ENCODE results near the gene HDAC4. TPM values are rescaled to one million over a fixed set of nuclear protein-coding genes. Genes with fewer than 3 reads are reported as not detected.
A peak's percentile ranks its signal among the peaks of the same experiment; 100 is the strongest.

Gene HDAC4
- total and polyA plus RNA-seq, 3 donors from 2014 or later, result 29.0 to 67.5 (median 58.7) TPM

DNA sequence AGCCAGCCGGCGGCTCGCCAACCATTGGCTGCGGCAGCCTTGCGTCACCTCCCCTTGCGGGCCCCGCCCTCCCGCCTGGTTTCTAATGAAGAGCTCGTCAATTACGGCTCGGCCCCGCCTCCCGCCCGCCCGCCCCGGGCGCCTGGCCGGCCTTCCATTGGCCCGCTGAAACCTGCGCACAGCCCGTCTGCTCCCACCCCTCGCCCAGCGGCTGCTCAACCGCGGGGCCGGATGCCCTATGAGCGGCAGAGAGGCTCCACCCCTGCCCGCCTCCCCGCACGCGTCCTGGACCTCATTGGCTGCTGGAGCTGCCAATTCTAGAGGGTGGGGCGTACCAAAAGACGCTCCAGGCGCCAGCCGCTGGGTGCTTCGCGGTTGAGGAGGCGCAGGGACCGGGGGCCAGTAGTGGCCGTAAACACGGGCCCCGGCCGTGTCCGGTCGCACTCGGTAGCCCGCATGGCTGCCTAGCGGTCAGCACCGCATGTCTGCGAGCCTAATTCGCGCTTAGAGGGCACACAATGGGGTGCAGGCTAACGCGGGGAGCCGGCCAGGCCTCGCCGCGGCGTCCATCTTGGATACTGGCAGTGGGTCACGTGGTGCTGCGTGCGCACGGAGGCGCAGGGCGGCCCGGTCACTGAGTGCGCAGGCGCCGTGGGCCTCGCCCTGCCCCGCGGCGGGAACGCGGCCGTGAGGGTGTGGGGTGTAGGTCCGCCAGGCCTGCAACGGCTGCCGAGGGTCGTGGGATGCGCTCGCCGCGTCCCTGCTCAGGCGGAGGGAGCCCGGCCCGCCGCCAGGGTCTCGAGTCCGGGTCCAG lies 454 bp upstream of the HDAC4 start:
- peaks cover 15% of the 10 kb centered on the region for H3K4me1 ChIP-seq
- peak; percentile 99 for DNase-seq
- no peaks in the 10 kb centered on the region for H3K36me3 ChIP-seq (ENCODE audit: low read depth, missing control alignments)
- intact Hi-C loops (cut with DNase I; ENCODE audit: low total_unique reads), result no loop called here
- H3K9me3 ChIP-seq, result no peaks in the 10 kb centered on the region
- H3K4me3 ChIP-seq, result peak overlapping the region; percentile 83 to 91
- 0% methylated on average over 2 to 79 of the region's 90 CpGs for WGBS, 2 donors
- peak overlapping the region; percentile 100 for H3K27ac ChIP-seq
- TF ChIP-seq POLR2A (IDR thresholded peaks at IDR 0.05), result peak; percentile 88
- TF ChIP-seq, protein P1, sequence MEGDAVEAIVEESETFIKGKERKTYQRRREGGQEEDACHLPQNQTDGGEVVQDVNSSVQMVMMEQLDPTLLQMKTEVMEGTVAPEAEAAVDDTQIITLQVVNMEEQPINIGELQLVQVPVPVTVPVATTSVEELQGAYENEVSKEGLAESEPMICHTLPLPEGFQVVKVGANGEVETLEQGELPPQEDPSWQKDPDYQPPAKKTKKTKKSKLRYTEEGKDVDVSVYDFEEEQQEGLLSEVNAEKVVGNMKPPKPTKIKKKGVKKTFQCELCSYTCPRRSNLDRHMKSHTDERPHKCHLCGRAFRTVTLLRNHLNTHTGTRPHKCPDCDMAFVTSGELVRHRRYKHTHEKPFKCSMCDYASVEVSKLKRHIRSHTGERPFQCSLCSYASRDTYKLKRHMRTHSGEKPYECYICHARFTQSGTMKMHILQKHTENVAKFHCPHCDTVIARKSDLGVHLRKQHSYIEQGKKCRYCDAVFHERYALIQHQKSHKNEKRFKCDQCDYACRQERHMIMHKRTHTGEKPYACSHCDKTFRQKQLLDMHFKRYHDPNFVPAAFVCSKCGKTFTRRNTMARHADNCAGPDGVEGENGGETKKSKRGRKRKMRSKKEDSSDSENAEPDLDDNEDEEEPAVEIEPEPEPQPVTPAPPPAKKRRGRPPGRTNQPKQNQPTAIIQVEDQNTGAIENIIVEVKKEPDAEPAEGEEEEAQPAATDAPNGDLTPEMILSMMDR (IDR thresholded peaks at IDR 0.05), result peak in 1 of 3 experiments; percentile 30
- no peaks in the 10 kb centered on the region for H3K27me3 ChIP-seq

DNA sequence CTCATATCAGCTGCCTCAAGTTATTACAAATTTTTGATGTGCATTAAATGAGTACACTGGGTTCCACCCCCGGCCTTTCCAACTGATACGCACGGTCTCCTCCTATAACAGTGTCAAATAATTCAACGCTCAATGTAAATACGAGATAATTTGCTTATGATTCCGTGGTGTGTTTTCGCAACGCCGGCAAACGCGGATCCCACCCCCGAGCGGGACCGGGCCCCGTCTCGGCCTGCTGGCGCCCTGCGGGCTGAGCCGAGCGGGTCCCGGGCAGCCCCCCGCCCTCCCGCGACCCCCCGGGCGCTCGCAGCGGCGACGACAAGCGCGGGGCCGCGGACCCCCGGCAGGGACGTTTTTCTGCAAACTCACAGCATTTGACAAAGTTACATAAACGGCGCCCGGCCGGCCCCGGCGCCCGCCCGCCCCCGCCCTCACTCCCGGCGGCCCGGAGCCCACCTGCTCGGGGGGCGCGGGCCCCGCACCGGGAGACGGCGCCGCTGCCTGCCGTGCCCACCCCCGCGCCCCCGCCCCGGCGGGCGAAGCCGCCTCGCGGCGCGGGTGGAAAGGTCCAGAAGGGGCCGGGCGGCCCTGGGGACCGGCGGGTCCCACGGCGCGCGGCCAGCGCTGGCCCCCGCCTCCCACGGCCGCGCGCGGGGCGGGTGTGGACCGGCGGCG lies 762 bp downstream of the HDAC4 start:
- Histone ChIP-seq H3K4me3 (peak overlapping the region; percentile 6 to 60), H3K27ac (peak overlapping the region in 1 of 2 donors; percentile 59), H3K9me3 (no peaks in the 10 kb centered on the region), H3K36me3 (ENCODE audit: low read depth, missing control alignments) (no peaks in the 10 kb centered on the region), H3K4me1 (peaks cover 15% of the 10 kb centered on the region), H3K27me3 (no peaks in the 10 kb centered on the region)
- DNase-seq, result no peak
- TF ChIP-seq POLR2A (IDR thresholded peaks at IDR 0.05), result no peak
- TF ChIP-seq, protein P1 (IDR thresholded peaks at IDR 0.05), result no peak
- intact Hi-C loops (cut with DNase I; ENCODE audit: low total_unique reads), result no loop called here
- WGBS, 2 donors, result 1% methylated on average over 22 to 51 of the region's 87 CpGs

DNA sequence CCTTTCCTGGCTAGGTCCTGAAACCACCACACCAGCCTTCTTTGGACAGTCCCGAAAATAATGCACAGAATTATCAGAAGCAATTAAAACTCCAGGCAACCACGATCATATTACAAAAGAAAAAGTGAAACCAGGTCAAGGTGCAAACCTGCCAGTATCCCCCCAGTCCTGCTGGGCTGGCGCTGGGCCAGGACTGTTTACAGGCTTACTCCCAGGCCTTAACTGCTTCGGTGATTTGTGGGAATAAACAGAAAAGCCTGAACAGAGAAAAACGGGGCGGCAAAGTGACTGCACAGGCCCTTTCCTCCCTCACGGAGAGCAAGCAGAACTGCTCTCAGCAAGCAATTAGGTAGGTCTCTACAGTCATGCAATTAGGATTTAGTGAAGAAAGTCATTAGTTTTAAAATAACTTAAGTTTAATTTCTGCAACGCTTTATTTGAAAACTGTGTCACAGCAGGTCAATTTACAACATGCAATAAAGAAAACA lies 1.3 kb downstream of the HDAC4 start:
- Histone ChIP-seq H3K4me1 (peaks cover 15% of the 10 kb centered on the region), H3K27ac (peak overlapping the region; percentile 39 to 59), H3K4me3 (peak overlapping the region; percentile 6 to 60), H3K27me3 (no peaks in the 10 kb centered on the region), H3K36me3 (ENCODE audit: low read depth, missing control alignments) (no peaks in the 10 kb centered on the region), H3K9me3 (no peaks in the 10 kb centered on the region)
- intact Hi-C loops (cut with DNase I; ENCODE audit: low total_unique reads), result no loop called here
- WGBS, 2 donors, result 2 to 3% methylated on average over 8 of the region's 8 CpGs
- no peak for TF ChIP-seq POLR2A (IDR thresholded peaks at IDR 0.05)
- TF ChIP-seq, protein P1 (IDR thresholded peaks at IDR 0.05), result no peak
- peak; percentile 40 for DNase-seq

DNA sequence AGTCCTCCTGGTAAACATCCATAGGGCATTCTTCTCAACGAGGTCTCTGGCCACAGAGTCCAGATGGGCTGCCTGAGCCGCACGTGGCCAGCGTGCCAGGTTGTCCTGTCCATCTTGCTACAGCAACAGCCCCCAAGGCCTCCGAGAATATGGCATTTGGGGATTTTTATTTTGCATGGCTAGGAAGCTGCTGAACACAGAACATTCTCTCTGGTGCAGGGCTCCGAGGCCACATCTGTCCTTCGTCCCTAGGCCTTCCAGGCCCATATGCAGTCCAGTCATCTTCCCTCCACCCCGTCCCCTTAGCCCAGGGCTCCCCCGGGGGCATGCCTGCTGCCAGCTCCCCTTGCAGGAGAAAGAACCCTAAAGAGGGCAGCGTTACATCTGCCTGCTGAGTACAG lies 2.3 kb downstream of the HDAC4 start:
- TF ChIP-seq, protein P1 (IDR thresholded peaks at IDR 0.05), result no peak
- no peak for TF ChIP-seq POLR2A (IDR thresholded peaks at IDR 0.05)
- H3K27ac ChIP-seq, result no peak overlapping the region
- 69 to 77% methylated on average over 8 to 10 of the region's 10 CpGs for WGBS, 2 donors
- no peaks in the 10 kb centered on the region for H3K36me3 ChIP-seq (ENCODE audit: low read depth, missing control alignments)
- intact Hi-C loops (cut with DNase I; ENCODE audit: low total_unique reads), result no loop called here
- H3K4me1 ChIP-seq, result peaks cover 16% of the 10 kb centered on the region
- H3K4me3 ChIP-seq, result no peak overlapping the region
- no peaks in the 10 kb centered on the region for H3K9me3 ChIP-seq
- peak; percentile 15 for DNase-seq
- H3K27me3 ChIP-seq, result no peaks in the 10 kb centered on the region

All from testis (tissue), 3 donors.